Peyer's patch (tissue), 4 donors: ENCODE results near the gene ENPP1.

Experiments
- CTCF ChIP-seq, 6 experiments: fragments of 450-650 bp in 4 of 6; fragments of 200-600 bp in 2 of 6; sonication (generic) in 1 of 6; IDR thresholded peaks; one replicate each; pipeline ENCODE4 v1.5.1; 2017 to 2019; ENCODE audit warnings: antibody characterized with exemption in 6 of 6, mild to moderate bottlenecking in 3 of 6, moderate library complexity in 1 of 6
- POLR2A ChIP-seq, 2 donors: fragments of 450-650 bp; IDR thresholded peaks; one replicate each; pipeline ENCODE4 v1.5.1; 2017; ENCODE audit warnings: antibody characterized with exemption in 2 of 2, mild to moderate bottlenecking in 2 of 2, moderate library complexity in 2 of 2

DNA sequence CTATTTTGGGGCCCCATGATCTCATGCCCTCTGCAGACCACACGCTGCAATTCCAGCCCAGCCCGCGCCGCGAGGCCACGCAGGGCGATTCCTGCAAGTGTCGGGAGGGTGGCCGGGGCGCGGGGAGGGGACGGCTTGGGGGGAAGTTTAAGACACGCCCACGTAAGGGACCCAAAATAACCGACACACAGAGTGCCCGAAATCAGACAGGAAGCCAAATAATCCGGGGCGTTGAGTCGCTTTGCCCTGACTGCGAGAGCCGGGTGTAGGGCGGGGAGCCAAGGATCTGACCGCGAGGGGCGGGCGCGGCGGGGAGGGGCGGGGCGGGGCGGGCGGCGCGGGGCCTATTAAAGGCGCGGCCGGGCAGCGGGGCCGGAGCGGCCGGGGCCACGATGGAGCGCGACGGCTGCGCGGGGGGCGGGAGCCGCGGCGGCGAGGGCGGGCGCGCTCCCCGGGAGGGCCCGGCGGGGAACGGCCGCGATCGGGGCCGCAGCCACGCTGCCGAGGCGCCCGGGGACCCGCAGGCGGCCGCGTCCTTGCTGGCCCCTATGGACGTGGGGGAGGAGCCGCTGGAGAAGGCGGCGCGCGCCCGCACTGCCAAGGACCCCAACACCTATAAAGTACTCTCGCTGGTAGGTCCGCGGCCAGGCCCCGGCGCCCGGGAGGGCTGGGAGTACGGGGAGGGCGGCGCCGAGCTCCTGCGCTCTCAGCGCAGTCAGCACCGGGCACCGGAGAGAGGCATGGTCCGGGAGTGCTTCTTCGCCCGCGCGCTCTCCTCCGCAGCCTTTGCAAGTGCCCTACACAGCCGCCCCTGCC, at the start of gene ENPP1:
- peak in 1 of 2 donors; percentile 33 for TF ChIP-seq POLR2A (IDR thresholded peaks at IDR 0.05)
- TF ChIP-seq CTCF (IDR thresholded peaks at IDR 0.05): peak in 4 of 6 experiments; percentile 6 to 46 (median 39)
